HepG2 (cell line): Measurements from ENCODE around the gene SLC45A2. TPM values are rescaled to one million over a fixed set of nuclear protein-coding genes. Genes with fewer than 3 reads are reported as not detected.

Experiments
- ATAC-seq: fragments of 200-7000 bp; cut with Tn5 transposase; 3 replicates; pipeline ENCODE4 v1.9.1; 2020; ENCODE audit warnings: mild to moderate bottlenecking, moderate library complexity
- BruUV-seq: library from RNA; stranded (reverse); fragments of 400-500 nt; replicated peaks from 2 replicates; lab custom pipeline; 2021; lab: Mats Ljungman, UMichigan
- CTCF ChIA-PET: fragments of 300-600 bp; formaldehyde crosslinking; extraction: SDS; loops from one replicate; lab custom pipeline; 2021; ENCODE audit warnings: low total read pairs, inconsistent platforms, low intra/inter-chr PET ratio; lab: Yijun Ruan, JAX
- POLR2A ChIA-PET: fragments of 350-600 bp; sonication (Branson Sonifier 250); formaldehyde crosslinking; loops from one replicate; lab custom pipeline; 2020; ENCODE audit warnings: antibody characterized with exemption, inconsistent platforms; lab: Yijun Ruan, JAX
- DNase-seq: peaks from one replicate; pipeline ENCODE4 v3.0.0-alpha.2; 2015; ENCODE audit warnings: low spot score
- FAIRE-seq: peaks from 3 replicates; lab custom pipeline; 2011; peaks lifted over from hg19 to GRCh38; lab: Jason Lieb, UNC
- H2AFZ ChIP-seq: one replicate; pipeline ENCODE4 v1.6.1; 2011; ENCODE audit warnings: low read length, inconsistent platforms
- H3K27ac ChIP-seq: fragments of 300-600 bp; 3 replicates; pipeline ENCODE4 v1.8.0; 2011; ENCODE audit warnings: mixed run types, mild to moderate bottlenecking, mixed read lengths, low read length, inconsistent platforms; ENCODE audit not compliant: insufficient read depth; ENCODE audit errors: extremely low read length
- H3K27me3 ChIP-seq, 2 experiments: fragments of 200-600 bp in 1 of 2; 2 replicates in 1 of 2; 3 replicates in 1 of 2; pipeline versions ENCODE4 v1.6.0 to v1.8.0; 2011; ENCODE audit warnings: low read length in 2 of 2, mild to moderate bottlenecking in 2 of 2, moderate library complexity in 2 of 2, inconsistent platforms in 1 of 2; ENCODE audit not compliant: insufficient read depth in 2 of 2, control insufficient read depth in 1 of 2
- H3K36me3 ChIP-seq, 2 experiments: fragments of 200-600 bp in 1 of 2; replicated peaks in 1 of 2; 2 replicates in 1 of 2; 3 replicates in 1 of 2; pipeline versions ENCODE4 v1.5.1 to v1.8.0; 2011; ENCODE audit warnings: low read length in 2 of 2, inconsistent platforms in 1 of 2; ENCODE audit not compliant: insufficient read depth in 2 of 2, control insufficient read depth in 1 of 2
- H3K4me1 ChIP-seq: 2 replicates; pipeline ENCODE4 v1.5.1; 2012; ENCODE audit warnings: low read length, inconsistent platforms; ENCODE audit not compliant: insufficient read depth
- H3K4me2 ChIP-seq: 2 replicates; pipeline ENCODE4 v1.6.0; 2011; ENCODE audit warnings: low read depth, low read length, inconsistent platforms
- H3K4me3 ChIP-seq, 3 experiments: fragments of 200-600 bp in 1 of 3; sonication (generic), shearing (Covaris generic) in 1 of 3; replicated peaks in 1 of 3; 2 replicates each; pipeline ENCODE4 v1.5.1; 2011 to 2016; ENCODE audit warnings: low read length in 3 of 3, inconsistent platforms in 2 of 3, low read depth in 2 of 3, mild to moderate bottlenecking in 2 of 3, control low read depth in 1 of 3, mixed read lengths in 1 of 3; ENCODE audit not compliant: insufficient read depth in 1 of 3
- H3K79me2 ChIP-seq: one replicate; pipeline ENCODE4 v1.6.1; 2011; ENCODE audit warnings: low read length, inconsistent platforms; ENCODE audit not compliant: insufficient read depth
- H3K9ac ChIP-seq: 2 replicates; pipeline ENCODE4 v1.6.0; 2011; ENCODE audit warnings: mild to moderate bottlenecking, low read depth, low read length, inconsistent platforms; ENCODE audit not compliant: insufficient read depth
- H3K9me3 ChIP-seq: 2 replicates; pipeline ENCODE4 v1.5.1; 2012; ENCODE audit warnings: mild to moderate bottlenecking, low read length
- H4K20me1 ChIP-seq: 2 replicates; pipeline ENCODE4 v1.6.0; 2011; ENCODE audit warnings: inconsistent platforms, mild to moderate bottlenecking, low read length, moderate library complexity; ENCODE audit not compliant: insufficient read depth
- ATF3 ChIP-seq: sonication (generic); formaldehyde crosslinking; IDR thresholded peaks from 2 replicates; pipeline ENCODE4 v1.4.0; 2020; ENCODE audit warnings: missing genetic modification reagents
- HMGA1 ChIP-seq: sonication (generic); formaldehyde crosslinking; conservative IDR thresholded peaks from 2 replicates; pipeline ENCODE4 v1.4.0; 2020; ENCODE audit warnings: missing genetic modification reagents
- HNRNPK ChIP-seq: fragments of 200-400 bp; formaldehyde crosslinking; IDR thresholded peaks from 2 replicates; pipeline ENCODE4 v1.6.1; 2018; ENCODE audit warnings: low read length, low read depth, moderate library complexity, mild to moderate bottlenecking; ENCODE audit not compliant: poor library complexity, severe bottlenecking
- HOXD1 ChIP-seq: sonication (generic); formaldehyde crosslinking; IDR thresholded peaks from 2 replicates; pipeline ENCODE4 v1.5.0; 2020; ENCODE audit warnings: missing genetic modification reagents
- IRF1 ChIP-seq: sonication (generic); formaldehyde crosslinking; IDR thresholded peaks from 2 replicates; pipeline ENCODE4 v1.4.0; 2020; ENCODE audit warnings: low read depth, mild to moderate bottlenecking, missing genetic modification reagents
- JARID2 ChIP-seq: sonication (generic); formaldehyde crosslinking; IDR thresholded peaks from 2 replicates; pipeline ENCODE4 v1.8.1; 2023; ENCODE audit warnings: missing genetic modification reagents, inconsistent platforms; ENCODE audit not compliant: insufficient replicate concordance
- JUN ChIP-seq: sonication (generic); formaldehyde crosslinking; IDR thresholded peaks from 2 replicates; pipeline ENCODE4 v1.4.0; 2020; ENCODE audit warnings: mild to moderate bottlenecking, missing genetic modification reagents
- LRRFIP1 ChIP-seq: sonication (generic); formaldehyde crosslinking; conservative IDR thresholded peaks from 2 replicates; pipeline ENCODE4 v1.4.0; 2020; ENCODE audit warnings: missing genetic modification reagents
- NKX3-1 ChIP-seq: sonication (generic); formaldehyde crosslinking; IDR thresholded peaks from 2 replicates; pipeline ENCODE4 v1.5.0; 2020; ENCODE audit warnings: missing genetic modification reagents
- NR2C2 ChIP-seq: sonication (generic); formaldehyde crosslinking; IDR thresholded peaks from 2 replicates; pipeline ENCODE4 v1.4.0; 2020; ENCODE audit warnings: missing genetic modification reagents, mild to moderate bottlenecking, moderate library complexity, borderline replicate concordance
- TOE1 ChIP-seq: sonication (generic); formaldehyde crosslinking; IDR thresholded peaks from 2 replicates; pipeline ENCODE4 v1.4.0; 2020; ENCODE audit warnings: mild to moderate bottlenecking, missing genetic modification reagents
- ZMAT5 ChIP-seq: sonication (generic); formaldehyde crosslinking; IDR thresholded peaks from 2 replicates; pipeline ENCODE4 v1.5.0; 2020; ENCODE audit warnings: mild to moderate bottlenecking, low read depth, missing genetic modification reagents, borderline replicate concordance
- ZNF512 ChIP-seq: sonication (generic); formaldehyde crosslinking; IDR thresholded peaks from 2 replicates; pipeline ENCODE4 v1.4.0; 2020; ENCODE audit warnings: mild to moderate bottlenecking, missing genetic modification reagents
- WGBS: methylation state at CpG from one replicate; pipeline ENCODE4 v1.1.6; 2017; ENCODE audit warnings: low lambda C conversion rate; 5-methylcytosine and 5-hydroxymethylcytosine counted together
- in situ Hi-C: cut with HindIII; loops from 2 replicates; pipeline ENCODE4 v1.10.0; 2017; ENCODE audit warnings: low pct_unique_long_range_greater_than_20kb; ENCODE audit not compliant: extremely low pct_ligation_motif_present
- intact Hi-C: fragments of 100-400 bp; cut with micrococcal nuclease; formaldehyde crosslinking; loops from one replicate; pipeline ENCODE4 v1.10.0; 2022; ENCODE audit not compliant: unreplicated experiment
- polyA plus RNA-seq, 8 experiments: library from polyadenylated mRNA; depleted of rRNA in 3 of 8; stranded (reverse) in 7 of 8; unstranded in 1 of 8; fragments of >200 nt; fragmentation: Illumina TruSeq in 4 of 8; extraction: Trizol in 4 of 8; gene quantifications; 2 replicates each; pipeline versions ENCODE4 v1.2.1 to v1.2.3, GENCODE V29; 2011 to 2016; ENCODE audit warnings: low read depth in 4 of 8, missing spikeins in 1 of 8, mixed read lengths in 1 of 8; ENCODE audit not compliant: insufficient read depth in 1 of 8
- total RNA-seq, 5 experiments: library from RNA; depleted of rRNA; stranded (reverse); fragments of >200 nt; fragmentation: Illumina TruSeq; extraction: Trizol; gene quantifications; 2 replicates each; pipeline ENCODE4 v1.2.3, GENCODE V29; 2016; ENCODE audit warnings: low read depth in 1 of 5

The SLC45A2 gene
- total and polyA plus RNA-seq, 2 of the 13 experiments (the other 11 are each of a cell fraction or from before 2014, with no cell fraction given), result 0.22 to 0.24 TPM

DNA sequence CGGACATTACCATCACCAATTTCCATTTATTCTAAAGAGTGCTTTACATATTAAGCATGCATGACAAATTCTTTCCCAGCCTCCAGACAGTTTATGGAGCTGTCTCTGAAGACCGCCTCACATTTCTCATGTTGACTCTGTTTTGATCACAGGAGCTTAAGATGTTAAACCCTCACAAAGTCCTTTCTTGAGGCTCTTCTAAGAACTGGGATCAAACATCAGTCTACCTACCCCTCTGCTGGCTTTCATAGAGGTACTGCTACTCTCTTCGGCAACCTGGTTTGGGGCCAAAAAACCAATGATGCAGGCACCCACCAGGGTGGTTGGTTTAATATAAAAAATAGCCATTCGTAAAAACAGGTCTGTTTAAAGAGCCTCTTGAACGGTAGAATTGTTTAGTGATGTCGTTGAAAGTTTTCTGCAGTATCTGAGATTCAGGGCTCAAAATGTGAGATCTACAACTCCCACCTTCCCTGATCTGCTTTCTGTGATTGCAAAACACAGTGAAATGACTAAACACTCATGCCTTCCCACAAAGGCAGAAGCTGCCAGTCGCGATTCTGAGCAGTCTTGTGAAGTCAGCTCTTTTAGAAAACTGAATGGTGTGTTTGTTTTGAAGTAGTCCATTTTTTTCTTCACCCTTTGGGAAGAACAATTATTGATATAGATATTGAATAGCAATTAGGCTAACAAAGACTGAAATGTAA lies 44.8 kb downstream of the SLC45A2 start:
- BruUV-seq, result no TSS peak
- intact Hi-C loops (loop anchor here (10.0 kb wide), 1 partner anchor 125 kb away; no protein-coding TSS in a partner anchor), in situ Hi-C loops (loop anchor here (5.0 to 10.0 kb wide), 2 partner anchors 355 to 502 kb away; no protein-coding TSS in a partner anchor)
- Histone ChIP-seq H3K9ac (no peak overlapping the region), H3K36me3 (no peaks in the 10 kb centered on the region), H3K4me1 (no peaks in the 10 kb centered on the region), H3K27me3 (peaks cover 1 to 15% of the 10 kb centered on the region in 2 experiments; a peak in 3 of 5 replicates), H2AFZ (no peak overlapping the region), H3K9me3 (no peaks in the 10 kb centered on the region), H3K27ac (no peak overlapping the region), H3K4me2 (no peak overlapping the region), H3K79me2 (no peaks in the 10 kb centered on the region), H4K20me1 (no peaks in the 10 kb centered on the region), H3K4me3 (no peak overlapping the region)
- FAIRE-seq (no peak), DNase-seq (no peak), ATAC-seq (no peak)
- TF ChIP-seq NR2C2 (CRISPR knock-in tag) (no peak), ZMAT5 (CRISPR knock-in tag) (no peak), HMGA1 (no peak), IRF1 (no peak), LRRFIP1 (CRISPR knock-in tag) (no peak), JUN (CRISPR knock-in tag) (no peak), TOE1 (CRISPR knock-in tag) (no peak), JARID2 (CRISPR knock-in tag) (no peak), NKX3-1 (no peak), ATF3 (CRISPR knock-in tag) (no peak), HNRNPK (no peak), HOXD1 (CRISPR knock-in tag) (no peak), ZNF512 (CRISPR knock-in tag) (no peak)
- ChIA-PET CTCF (no interaction called here), POLR2A (no interaction called here)
- 6% methylated on average over 8 of the region's 8 CpGs for WGBS
